ENCODE measurements around the gene FZD10. TPM values are rescaled to one million over a fixed set of nuclear protein-coding genes. Genes with fewer than 3 reads are reported as not detected.
A peak's percentile ranks its signal among the peaks of the same experiment; 100 is the strongest.

The FZD10 gene
- total RNA-seq, 1 donor from 2014 or later, result 5.1 TPM

DNA sequence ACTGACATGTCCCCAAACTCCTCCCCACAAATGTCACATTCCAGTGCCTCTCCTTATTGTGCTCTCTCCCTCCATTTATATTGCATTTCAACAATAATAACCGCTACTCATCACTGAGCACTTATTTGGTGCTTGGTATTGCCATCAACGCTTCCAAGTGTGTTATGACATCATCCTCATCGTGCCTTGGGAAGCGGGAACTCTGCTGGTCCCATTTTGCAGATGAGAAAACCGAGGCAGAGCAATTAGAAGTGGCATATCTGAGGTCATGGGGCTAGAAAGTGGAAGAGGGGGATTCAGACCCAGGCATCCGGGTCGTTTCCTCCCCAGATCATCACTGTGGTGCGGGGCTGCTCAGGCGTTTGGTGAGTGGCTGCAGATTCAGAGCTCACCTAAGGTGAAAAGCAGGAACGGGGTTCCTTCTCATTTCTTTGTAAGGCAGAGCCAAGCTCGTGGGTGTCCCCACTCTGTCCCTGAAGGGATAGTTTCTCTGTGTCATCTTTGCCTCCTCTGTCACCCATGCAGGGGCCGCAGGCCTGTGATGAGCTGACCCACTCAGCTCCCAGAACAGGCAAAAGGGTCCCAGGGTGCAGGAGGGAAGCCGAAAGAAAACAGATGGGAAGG, 5.5 kb upstream of the FZD10 start:
- no peak overlapping the region for H3K4me3 ChIP-seq (ENCODE audit: low read depth, low read length)
- no peak for DNase-seq (ENCODE audit: low read depth)
- no peaks in the 10 kb centered on the region for H3K36me3 ChIP-seq (ENCODE audit: control insufficient read depth, insufficient read depth, low read length)
- no peak for TF ChIP-seq CTCF (IDR thresholded peaks at IDR 0.05; ENCODE audit: insufficient read depth, low read length, poor library complexity, severe bottlenecking)
- peaks cover 29% of the 10 kb centered on the region for H3K27me3 ChIP-seq (ENCODE audit: control insufficient read depth, insufficient read depth, low read length)

GRCh38 chr12:130157998-130158753, 4.1 kb upstream of the FZD10 start:
- H3K27me3 ChIP-seq (ENCODE audit: control insufficient read depth, insufficient read depth, low read length), result peaks cover 33% of the 10 kb centered on the region
- H3K36me3 ChIP-seq (ENCODE audit: control insufficient read depth, insufficient read depth, low read length), result no peaks in the 10 kb centered on the region

GRCh38 chr12:130158754-130159059, 3.6 kb upstream of the FZD10 start:
- TF ChIP-seq CTCF (IDR thresholded peaks at IDR 0.05; ENCODE audit: insufficient read depth, low read length, poor library complexity, severe bottlenecking), result no peak

More at GRCh38 chr12:130157998-130158753, 4.1 kb upstream of the FZD10 start:
- H3K4me3 ChIP-seq (ENCODE audit: low read depth, low read length), result no peak overlapping the region
- no peak for TF ChIP-seq CTCF (IDR thresholded peaks at IDR 0.05; ENCODE audit: insufficient read depth, low read length, poor library complexity, severe bottlenecking)
- no peak for DNase-seq (ENCODE audit: low read depth)

GRCh38 chr12:130160306-130160705, 2.0 kb upstream of the FZD10 start:
- H3K36me3 ChIP-seq (ENCODE audit: control insufficient read depth, insufficient read depth, low read length), result no peaks in the 10 kb centered on the region
- H3K27me3 ChIP-seq (ENCODE audit: control insufficient read depth, insufficient read depth, low read length), result peaks cover 51% of the 10 kb centered on the region
- no peak overlapping the region for H3K4me3 ChIP-seq (ENCODE audit: low read depth, low read length)
- no peak for TF ChIP-seq CTCF (IDR thresholded peaks at IDR 0.05; ENCODE audit: insufficient read depth, low read length, poor library complexity, severe bottlenecking)
- DNase-seq (ENCODE audit: low read depth), result no peak

More at GRCh38 chr12:130158754-130159059, 3.6 kb upstream of the FZD10 start:
- DNase-seq (ENCODE audit: low read depth), result no peak
- Histone ChIP-seq H3K27me3 (ENCODE audit: control insufficient read depth, insufficient read depth, low read length) (peaks cover 38% of the 10 kb centered on the region), H3K36me3 (ENCODE audit: control insufficient read depth, insufficient read depth, low read length) (no peaks in the 10 kb centered on the region), H3K4me3 (ENCODE audit: low read depth, low read length) (no peak overlapping the region)

- Histone ChIP-seq H3K27me3 (ENCODE audit: control insufficient read depth, insufficient read depth, low read length) (peaks cover 51% of the 10 kb centered on the region), H3K36me3 (ENCODE audit: control insufficient read depth, insufficient read depth, low read length) (no peaks in the 10 kb centered on the region), H3K4me3 (ENCODE audit: low read depth, low read length) (peak overlapping the region; percentile 47)
- DNase-seq (ENCODE audit: low read depth), result no peak
- TF ChIP-seq CTCF (IDR thresholded peaks at IDR 0.05; ENCODE audit: insufficient read depth, low read length, poor library complexity, severe bottlenecking), result no peak
Observed at GRCh38 chr12:130160711-130161231, 1.5 kb upstream of the FZD10 start.
